Nephron (organoid): Measurements from ENCODE around the gene GPX5.
A peak's percentile ranks its signal among the peaks of the same experiment; 100 is the strongest.
"Not testable (repeated sequence)": the region's sequence is repeated elsewhere in the genome, so short reads cannot be mapped to it uniquely, and the experiment has no call there.

Experiments
- H3K27ac Mint-ChIP-seq, 3 experiments: 2 replicates each; pipeline ENCODE4 v1.8.0; 2020; ENCODE audit warnings: mixed read lengths in 3 of 3, mild to moderate bottlenecking in 2 of 3, moderate library complexity in 1 of 3
- H3K27me3 Mint-ChIP-seq: 2 replicates; pipeline ENCODE4 v1.8.0; 2021; ENCODE audit warnings: low read depth, mild to moderate bottlenecking, moderate library complexity, mixed read lengths
- H3K36me3 Mint-ChIP-seq: 2 replicates; pipeline ENCODE4 v1.8.0; 2020; ENCODE audit warnings: low read depth, mixed read lengths
- H3K4me1 Mint-ChIP-seq: 2 replicates; pipeline ENCODE4 v1.8.0; 2020; ENCODE audit warnings: mixed read lengths
- H3K4me3 Mint-ChIP-seq, 3 experiments: 2 replicates each; pipeline ENCODE4 v1.8.0; 2020; ENCODE audit warnings: mild to moderate bottlenecking in 3 of 3, mixed read lengths in 3 of 3, moderate library complexity in 2 of 3
- H3K9me3 Mint-ChIP-seq: 2 replicates; pipeline ENCODE4 v1.8.0; 2020; ENCODE audit warnings: mixed read lengths
- CTCF ChIP-seq, 3 experiments: fragments of 200-600 bp; sonication (generic); IDR thresholded peaks; one replicate each; pipeline ENCODE4 v1.5.0; 2021; ENCODE audit warnings: antibody characterized with exemption in 3 of 3; ENCODE audit not compliant: unreplicated experiment in 3 of 3

The GPX5 gene

DNA sequence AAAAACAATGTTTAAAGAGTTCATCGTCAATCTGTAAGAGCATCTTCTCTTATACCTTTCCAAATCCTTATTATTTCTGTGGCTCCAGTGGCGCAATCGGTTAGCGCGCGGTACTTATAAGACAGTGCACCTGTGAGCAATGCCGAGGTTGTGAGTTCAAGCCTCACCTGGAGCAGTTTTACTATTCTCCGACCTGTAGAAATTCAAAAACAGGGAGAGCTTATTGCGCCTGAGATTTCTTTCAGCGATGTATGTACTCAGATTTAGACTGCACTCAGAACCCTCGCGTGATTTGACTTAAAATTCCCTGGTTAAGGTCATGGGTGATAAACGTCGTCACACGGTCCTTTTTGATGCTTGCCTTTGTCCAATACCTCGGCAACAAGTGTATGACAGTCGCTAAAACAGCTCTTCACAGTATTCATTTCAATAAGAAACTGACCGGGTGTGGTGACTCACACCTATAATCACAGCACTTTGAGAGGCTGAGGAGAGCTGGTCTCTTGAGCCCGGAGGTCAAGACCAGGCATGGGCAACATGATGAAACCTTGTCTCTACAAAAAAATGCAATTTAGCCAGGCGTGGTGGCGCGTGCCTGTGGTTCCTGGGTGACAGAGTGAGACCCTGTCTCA, 11.9 kb downstream of the GPX5 start:
- Mint-ChIP-seq H3K36me3 (no peaks in the 10 kb centered on the region), H3K27ac (peak overlapping the region in 1 of 3 experiments; percentile 78), H3K27me3 (peaks cover 20% of the 10 kb centered on the region), H3K4me3 (peak overlapping the region; percentile 76 to 80 (median 77)), H3K4me1 (peaks cover 6% of the 10 kb centered on the region), H3K9me3 (peaks cover 5% of the 10 kb centered on the region)
- TF ChIP-seq CTCF (IDR thresholded peaks at IDR 0.05; ENCODE audit: unreplicated experiment in 3 of 3) = no peak

DNA sequence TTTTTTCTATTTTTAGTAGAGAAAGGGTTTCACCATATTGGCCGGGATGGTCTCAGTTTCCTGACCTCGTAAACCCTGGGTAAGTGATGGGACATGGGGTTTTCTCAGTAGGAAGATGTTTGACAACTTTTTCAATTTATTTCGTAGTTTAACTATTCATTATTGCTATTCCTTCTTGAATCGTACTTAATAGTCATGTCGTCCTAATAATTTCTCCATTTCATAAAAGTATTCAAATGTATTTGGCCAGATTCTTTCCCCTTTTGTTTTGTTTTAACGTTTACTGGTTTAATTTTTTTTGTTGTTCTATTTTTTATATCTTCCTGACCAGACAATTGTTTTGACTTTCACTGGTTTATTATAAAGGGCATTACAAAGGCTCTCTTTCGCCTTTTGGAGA, 16.3 kb downstream of the GPX5 start:
- Mint-ChIP-seq H3K9me3 (peaks cover 5% of the 10 kb centered on the region), H3K36me3 (no peaks in the 10 kb centered on the region), H3K27ac (peak overlapping the region; percentile 96 to 99 (median 97)), H3K4me1 (peaks cover 19% of the 10 kb centered on the region), H3K4me3 (peak overlapping the region; percentile 89 to 90 (median 89)), H3K27me3 (peaks cover 17% of the 10 kb centered on the region)
- TF ChIP-seq CTCF (IDR thresholded peaks at IDR 0.05; ENCODE audit: unreplicated experiment in 3 of 3) = no peak

GRCh38 chr6:28542440-28543296, 17.0 kb downstream of the GPX5 start:
- Mint-ChIP-seq H3K36me3 (no peaks in the 10 kb centered on the region), H3K9me3 (peaks cover 5% of the 10 kb centered on the region), H3K27me3 (peaks cover 10% of the 10 kb centered on the region), H3K4me3 (peak overlapping the region; percentile 89 to 90 (median 89)), H3K27ac (peak overlapping the region; percentile 96 to 99 (median 97)), H3K4me1 (peaks cover 19% of the 10 kb centered on the region)
- peak; percentile 73 to 81 (median 74) for TF ChIP-seq CTCF (IDR thresholded peaks at IDR 0.05; ENCODE audit: unreplicated experiment in 3 of 3)

DNA sequence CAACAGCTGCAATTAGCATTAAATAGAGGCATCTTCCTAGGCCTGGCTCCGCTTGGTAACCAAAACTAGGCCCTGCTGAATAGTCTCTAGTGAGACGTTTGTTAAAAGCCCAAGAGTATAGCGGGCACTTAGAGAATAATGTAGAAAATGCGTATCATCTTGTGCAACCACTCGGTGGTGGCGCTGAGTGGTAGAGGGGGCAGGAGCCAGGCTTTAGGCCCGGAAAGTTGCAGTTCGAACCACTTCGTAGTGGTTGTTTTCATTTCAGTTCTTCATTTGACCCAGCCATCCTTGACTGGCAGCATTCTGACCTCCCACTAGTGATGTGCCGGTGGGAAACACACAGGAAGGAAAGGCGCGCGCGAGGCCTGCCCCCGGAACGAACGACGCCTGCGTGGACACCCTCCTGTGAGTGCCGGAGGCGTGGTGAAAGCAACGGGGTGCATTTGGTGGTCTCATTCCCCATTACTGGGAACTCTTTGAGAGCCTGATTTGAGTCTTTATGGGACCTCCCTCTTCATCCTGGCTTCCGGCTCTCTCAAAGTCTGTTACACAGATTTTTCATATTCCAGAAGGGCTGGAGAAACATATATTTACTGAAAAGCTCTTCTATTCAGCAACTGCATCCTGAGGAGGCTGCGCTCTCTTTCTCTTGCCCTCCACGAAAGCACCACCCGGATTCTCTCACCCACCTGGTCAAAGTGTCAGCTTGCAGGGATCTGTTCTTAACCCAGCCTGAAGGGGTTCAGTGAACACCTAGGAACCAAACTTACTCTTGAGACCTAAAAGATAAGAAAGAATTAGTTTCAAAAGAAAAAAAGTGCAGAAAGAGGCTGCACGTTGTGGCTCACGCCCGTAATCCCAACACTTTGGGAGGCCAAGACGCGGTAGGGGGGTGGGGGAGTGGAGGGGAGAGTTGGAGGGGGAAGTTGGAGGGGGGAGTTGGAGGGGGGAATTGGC, 18.2 kb downstream of the GPX5 start:
- Mint-ChIP-seq H3K36me3 (no peaks in the 10 kb centered on the region), H3K27me3 (peaks cover 5% of the 10 kb centered on the region), H3K4me1 (peaks cover 19% of the 10 kb centered on the region), H3K27ac (peak overlapping the region; percentile 96 to 99 (median 97)), H3K9me3 (peaks cover 5% of the 10 kb centered on the region), H3K4me3 (peak overlapping the region; percentile 89 to 90 (median 89))
- no peak for TF ChIP-seq CTCF (IDR thresholded peaks at IDR 0.05; ENCODE audit: unreplicated experiment in 3 of 3)

GRCh38 chr6:28545955-28546354, 20.3 kb downstream of the GPX5 start:
- H3K4me3 Mint-ChIP-seq = peak overlapping the region in 2 of 3 experiments; percentile 10 to 70
- no peak for TF ChIP-seq CTCF (IDR thresholded peaks at IDR 0.05; ENCODE audit: unreplicated experiment in 3 of 3)
- H3K36me3 Mint-ChIP-seq = no peaks in the 10 kb centered on the region
- peak overlapping the region in 1 of 3 experiments; percentile 28 for H3K27ac Mint-ChIP-seq
- no peaks in the 10 kb centered on the region for H3K27me3 Mint-ChIP-seq
- peaks cover 19% of the 10 kb centered on the region for H3K4me1 Mint-ChIP-seq
- H3K9me3 Mint-ChIP-seq = no peaks in the 10 kb centered on the region

GRCh38 chr6:28547003-28547402, 21.3 kb downstream of the GPX5 start:
- H3K27ac Mint-ChIP-seq, H3K9me3 Mint-ChIP-seq, H3K4me3 Mint-ChIP-seq, H3K36me3 Mint-ChIP-seq, H3K27me3 Mint-ChIP-seq: not testable (repeated sequence)
- peaks cover 18% of the 10 kb centered on the region for H3K4me1 Mint-ChIP-seq
